ENCODE measurements around the gene ERBIN. TPM values are rescaled to one million over a fixed set of nuclear protein-coding genes. Genes with fewer than 3 reads are reported as not detected.
"Not testable (repeated sequence)": the region's sequence is repeated elsewhere in the genome, so short reads cannot be mapped to it uniquely, and the experiment has no call there.

ERBIN gene
- 101 and 115 TPM in 2 replicates for total RNA-seq (2014; rRNA removed; shearing (Covaris generic))
- polyA plus RNA-seq (2015; cell fraction: cytosol; rRNA removed): 49.7 and 74.9 TPM in 2 replicates
- polyA plus RNA-seq (2015; cell fraction: nucleus; rRNA removed): 93.9 and 95.2 TPM in 2 replicates

DNA sequence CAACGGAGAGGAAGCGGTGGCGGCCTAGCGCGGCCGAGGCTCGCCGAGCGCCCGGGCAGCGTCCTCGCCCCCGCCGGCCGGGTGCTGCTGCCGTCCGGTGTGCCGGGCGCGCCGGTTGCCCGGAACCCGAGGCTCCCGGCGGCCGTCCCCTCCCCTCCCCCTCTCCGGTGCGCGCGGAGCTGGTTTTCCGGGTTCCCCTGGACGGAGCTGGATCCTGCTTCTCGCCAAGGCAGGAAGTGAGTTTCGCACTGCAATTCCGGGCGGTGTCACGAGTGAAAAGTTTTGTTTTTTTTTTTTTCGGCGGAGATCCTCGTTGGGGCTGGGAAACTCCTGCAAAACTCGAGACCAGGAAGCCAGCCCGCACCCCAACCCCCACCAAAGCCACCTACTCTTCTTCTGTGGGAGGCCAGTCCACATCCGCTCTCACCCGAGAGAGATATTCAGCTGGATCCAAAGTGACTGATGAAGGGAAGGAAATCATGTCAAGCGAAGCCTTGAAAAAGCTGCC lies at the start of gene ERBIN:
Gene ERBIN (plus strand): TSS at position 300 of the 508 bp plus-strand sequence. CDS start 66,144 bp downstream, outside the sequence.
- in situ Hi-C loops (cut with HindIII; ENCODE audit: low pct_unique_long_range_greater_than_20kb, low sequenced_read_pairs): no loop called here
- peak; percentile 95 for DNase-seq (ENCODE audit: low read depth, low spot score)

GRCh38 chr5:65876970-65877369 lies 49.4 kb upstream of the ERBIN start:
- in situ Hi-C loops (cut with HindIII; ENCODE audit: low pct_unique_long_range_greater_than_20kb, low sequenced_read_pairs): no loop called here
- DNase-seq (ENCODE audit: low read depth, low spot score): no peak

- in situ Hi-C loops (cut with HindIII; ENCODE audit: low pct_unique_long_range_greater_than_20kb, low sequenced_read_pairs); DNase-seq (ENCODE audit: low read depth, low spot score): not testable (repeated sequence)
Observed at GRCh38 chr5:65879668-65880256, 46.6 kb upstream of the ERBIN start.

DNA sequence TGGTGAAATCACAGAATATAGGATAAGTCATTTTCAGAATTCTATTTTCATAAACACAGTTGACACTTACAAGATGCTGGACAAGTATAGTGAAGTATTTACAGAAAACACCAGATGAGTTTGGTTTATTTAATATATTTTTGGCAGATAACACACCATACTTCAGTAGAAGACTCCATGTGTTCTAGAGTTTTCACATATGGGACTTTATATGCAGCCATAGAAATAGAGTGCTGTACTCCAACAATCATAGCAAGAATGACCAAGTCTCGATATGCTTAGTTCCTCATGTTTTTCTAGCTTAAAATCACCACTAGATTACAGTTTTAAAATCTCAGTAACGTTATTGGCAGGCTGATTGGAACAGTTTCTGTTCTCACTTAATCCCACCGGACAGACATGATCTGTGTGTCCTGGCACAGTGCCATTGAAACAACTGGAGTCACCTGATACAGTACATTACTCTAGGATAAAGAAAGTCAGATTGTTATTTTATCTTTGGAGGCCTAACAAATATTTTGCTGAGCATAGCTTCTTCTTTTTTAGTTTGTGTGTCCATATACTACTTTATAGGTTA lies 45.8 kb upstream of the ERBIN start:
- in situ Hi-C loops (cut with HindIII; ENCODE audit: low pct_unique_long_range_greater_than_20kb, low sequenced_read_pairs): no loop called here
- DNase-seq (ENCODE audit: low read depth, low spot score): no peak

DNA sequence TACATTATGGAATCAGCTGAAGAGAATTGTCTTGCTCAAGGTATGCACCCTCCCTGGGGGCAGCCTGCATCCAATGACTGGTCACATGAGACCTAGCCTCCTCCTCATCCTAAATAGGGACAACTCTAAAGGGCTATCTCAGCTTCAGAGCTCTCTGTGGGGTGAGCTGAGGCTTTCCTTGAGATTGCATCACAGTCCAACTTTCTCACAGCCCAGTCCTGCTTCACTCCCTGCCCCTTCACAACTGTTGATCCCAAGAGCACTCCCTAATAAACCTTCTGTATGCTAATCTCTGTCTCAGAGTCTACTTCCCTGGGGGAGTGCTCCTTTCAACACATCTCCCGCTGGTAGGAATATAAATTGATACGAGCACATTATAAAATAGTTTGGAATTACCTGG lies 44.1 kb upstream of the ERBIN start:
- DNase-seq (ENCODE audit: low read depth, low spot score): no peak
- in situ Hi-C loops (cut with HindIII; ENCODE audit: low pct_unique_long_range_greater_than_20kb, low sequenced_read_pairs): no loop called here

DNA sequence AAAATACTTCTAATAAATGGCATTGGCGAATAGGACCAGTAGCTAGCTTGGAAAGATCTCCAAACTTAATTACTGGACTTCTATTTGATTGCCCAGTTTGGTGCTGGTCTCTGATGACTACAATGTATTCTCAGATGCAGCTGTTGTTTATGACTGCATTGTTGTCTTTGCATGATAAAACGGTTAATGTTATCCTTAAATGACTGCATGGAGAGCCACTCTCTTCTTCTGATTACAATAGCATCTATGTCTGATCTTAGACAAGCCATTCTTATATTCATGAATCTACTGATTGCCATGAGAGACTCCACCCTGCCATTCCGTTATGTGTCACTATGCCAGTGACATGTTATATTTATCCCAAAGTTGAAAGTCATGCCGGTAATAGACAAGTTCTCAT lies 42.9 kb upstream of the ERBIN start:
- in situ Hi-C loops (cut with HindIII; ENCODE audit: low pct_unique_long_range_greater_than_20kb, low sequenced_read_pairs): no loop called here
- DNase-seq (ENCODE audit: low read depth, low spot score): no peak

- in situ Hi-C loops (cut with HindIII; ENCODE audit: low pct_unique_long_range_greater_than_20kb, low sequenced_read_pairs): no loop called here
- DNase-seq (ENCODE audit: low read depth, low spot score): no peak
Observed at GRCh38 chr5:65886387-65886786, 40.0 kb upstream of the ERBIN start.

DNA sequence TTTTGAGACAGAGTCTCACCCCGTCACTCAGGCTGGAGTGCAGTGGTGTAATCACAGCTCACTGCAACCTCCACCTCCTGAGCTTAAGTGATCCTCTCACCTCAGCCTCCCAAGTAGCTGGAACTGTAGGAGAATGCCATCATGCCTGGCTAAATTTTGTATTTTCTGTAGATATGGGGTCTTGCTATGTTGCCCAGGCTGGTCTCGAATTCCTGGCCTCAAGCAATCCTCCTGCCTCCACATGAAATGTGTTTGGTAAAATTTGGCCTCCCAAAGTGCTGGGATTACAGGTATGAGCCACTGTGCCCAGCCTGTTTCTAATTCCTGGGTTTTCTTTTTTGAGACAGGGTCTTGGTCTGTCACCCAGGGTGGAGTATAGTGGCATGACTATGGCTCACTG lies 34.4 kb upstream of the ERBIN start:
- in situ Hi-C loops (cut with HindIII; ENCODE audit: low pct_unique_long_range_greater_than_20kb, low sequenced_read_pairs); DNase-seq (ENCODE audit: low read depth, low spot score): not testable (repeated sequence)

DNA sequence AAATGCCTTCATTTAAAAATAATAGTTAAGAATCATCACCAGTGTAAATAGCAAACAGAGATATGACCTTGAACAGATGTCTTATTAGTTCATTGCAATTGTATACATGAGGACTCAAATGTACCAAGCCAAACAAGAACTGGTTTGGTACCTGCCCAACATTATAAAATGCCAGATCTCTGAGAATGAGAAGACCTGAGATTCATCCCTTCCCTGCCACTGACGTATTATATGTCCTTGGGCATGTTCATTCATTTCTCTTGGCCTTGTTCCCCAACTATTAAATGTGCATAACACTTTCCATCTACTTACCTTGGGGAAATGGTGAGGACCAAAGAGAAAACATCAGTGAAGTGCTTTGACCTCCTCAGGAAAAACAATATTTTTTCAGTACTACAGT lies 33.6 kb upstream of the ERBIN start:
- in situ Hi-C loops (cut with HindIII; ENCODE audit: low pct_unique_long_range_greater_than_20kb, low sequenced_read_pairs): no loop called here
- no peak for DNase-seq (ENCODE audit: low read depth, low spot score)

DNA sequence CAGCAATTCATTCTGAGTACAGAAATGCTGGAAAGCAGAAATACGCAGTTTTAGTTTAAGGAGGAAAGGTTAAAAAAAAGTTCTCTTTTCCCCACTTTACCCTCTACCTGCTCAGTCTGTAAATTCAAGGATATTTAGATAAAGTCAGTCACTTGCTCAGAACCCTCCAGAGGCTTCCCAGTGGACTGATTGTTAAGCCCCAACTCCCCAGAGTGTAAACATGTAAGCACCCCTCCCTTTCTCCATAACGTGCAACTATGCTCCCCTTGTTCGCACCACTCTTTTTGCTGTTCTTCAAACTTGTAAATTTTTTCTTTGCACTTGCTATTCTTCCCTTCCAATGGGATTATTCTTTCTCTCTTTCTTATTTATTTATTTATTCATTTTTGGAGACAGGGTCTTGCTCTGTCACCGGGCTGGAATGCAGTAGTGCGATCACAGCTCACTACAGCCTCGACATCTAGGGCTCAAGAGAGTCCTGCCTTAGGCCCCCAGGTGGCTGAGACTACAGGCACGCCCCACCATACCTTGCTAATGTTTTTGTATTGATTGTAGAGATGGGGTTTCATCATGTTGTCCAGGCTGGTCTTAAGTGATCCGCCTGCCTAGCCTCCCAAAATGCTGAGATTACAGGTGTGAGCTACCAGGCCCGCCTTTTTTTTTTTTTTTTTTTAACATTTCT lies 32.5 kb upstream of the ERBIN start:
- DNase-seq (ENCODE audit: low read depth, low spot score): no peak
- in situ Hi-C loops (cut with HindIII; ENCODE audit: low pct_unique_long_range_greater_than_20kb, low sequenced_read_pairs): no loop called here

GRCh38 chr5:65895891-65896290 lies 30.5 kb upstream of the ERBIN start:
- in situ Hi-C loops (cut with HindIII; ENCODE audit: low pct_unique_long_range_greater_than_20kb, low sequenced_read_pairs): no loop called here
- no peak for DNase-seq (ENCODE audit: low read depth, low spot score)

GRCh38 chr5:65900746-65901145 lies 25.6 kb upstream of the ERBIN start:
- in situ Hi-C loops (cut with HindIII; ENCODE audit: low pct_unique_long_range_greater_than_20kb, low sequenced_read_pairs): no loop called here
- DNase-seq (ENCODE audit: low read depth, low spot score): no peak

DNA sequence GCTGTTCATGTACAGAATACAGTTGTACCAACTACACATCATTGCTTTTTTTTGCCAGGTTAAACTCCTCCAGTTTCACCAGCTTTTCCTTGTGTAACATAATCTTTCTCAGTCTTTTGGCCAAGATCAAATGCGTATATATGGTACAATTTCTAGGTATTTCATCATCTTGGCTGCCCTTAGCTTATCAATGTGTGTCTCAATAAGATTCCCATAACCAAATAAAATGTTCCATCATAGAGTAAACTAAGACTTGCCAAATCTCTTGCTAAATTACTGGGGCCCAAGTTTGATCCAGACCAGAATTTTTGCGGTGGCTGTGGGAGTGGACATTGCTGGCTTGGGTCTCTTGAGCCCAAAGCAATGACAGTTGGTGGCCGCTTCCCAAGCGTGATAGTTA lies 24.3 kb upstream of the ERBIN start:
- no peak for DNase-seq (ENCODE audit: low read depth, low spot score)
- in situ Hi-C loops (cut with HindIII; ENCODE audit: low pct_unique_long_range_greater_than_20kb, low sequenced_read_pairs): no loop called here

DNA sequence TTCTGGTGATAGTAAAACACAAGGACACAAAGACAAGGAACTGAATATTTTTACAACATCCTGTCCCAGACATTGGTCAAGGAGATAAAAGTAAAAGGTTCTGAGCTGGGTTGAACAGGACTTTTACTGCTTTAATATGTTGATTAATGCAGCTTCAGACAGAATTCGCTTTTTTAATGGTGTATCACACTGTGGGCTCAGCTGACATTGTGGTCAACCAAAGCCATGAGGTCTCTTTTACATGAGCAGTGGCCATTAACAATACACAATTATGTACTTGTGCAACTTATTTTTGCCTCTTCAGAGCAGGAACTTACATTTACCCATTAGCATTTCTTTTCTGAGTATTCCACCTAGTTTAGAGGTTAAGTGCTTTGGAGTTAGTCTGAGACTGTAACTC lies 22.8 kb upstream of the ERBIN start:
- in situ Hi-C loops (cut with HindIII; ENCODE audit: low pct_unique_long_range_greater_than_20kb, low sequenced_read_pairs): no loop called here
- peak; percentile 87 for DNase-seq (ENCODE audit: low read depth, low spot score)

DNA sequence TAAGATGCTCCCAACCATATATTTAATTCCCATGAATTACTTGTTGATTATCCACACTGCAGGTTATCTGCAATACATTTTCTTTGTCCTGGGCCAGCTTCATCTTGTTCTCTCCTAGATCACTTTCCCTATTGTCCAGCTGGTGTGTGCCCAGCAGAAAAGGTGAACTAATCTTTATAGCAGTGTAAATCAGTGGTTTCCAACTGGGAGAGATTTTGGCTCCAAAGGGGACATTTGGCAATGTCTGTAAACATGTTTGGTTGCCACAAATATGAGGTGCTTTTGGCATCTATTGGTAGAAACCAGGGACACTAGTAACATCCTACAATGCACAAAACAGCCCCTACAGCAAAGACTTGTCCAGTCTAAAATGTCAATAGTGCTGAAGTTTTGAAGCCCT lies 20.1 kb upstream of the ERBIN start:
- DNase-seq (ENCODE audit: low read depth, low spot score): no peak
- in situ Hi-C loops (cut with HindIII; ENCODE audit: low pct_unique_long_range_greater_than_20kb, low sequenced_read_pairs): no loop called here

DNA sequence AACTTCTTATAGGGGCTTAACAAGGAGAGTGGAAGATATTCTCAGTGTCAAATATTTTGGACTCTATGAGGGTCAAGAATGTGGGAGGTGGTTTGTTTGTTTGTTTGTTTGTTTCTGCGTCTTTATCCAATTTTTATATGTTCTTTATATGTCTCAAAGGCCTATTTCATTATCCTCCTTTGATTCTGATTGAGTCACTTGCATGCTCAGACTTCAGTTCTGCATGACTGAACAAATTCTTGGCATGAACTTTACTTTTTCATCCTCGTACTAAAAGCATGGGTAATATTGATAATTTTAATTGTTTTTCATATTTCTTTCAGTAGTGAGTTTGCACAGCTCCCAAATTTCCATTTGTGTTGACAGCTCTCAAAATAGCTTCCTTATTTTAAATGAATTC lies 19.2 kb upstream of the ERBIN start:
- in situ Hi-C loops (cut with HindIII; ENCODE audit: low pct_unique_long_range_greater_than_20kb, low sequenced_read_pairs): no loop called here
- no peak for DNase-seq (ENCODE audit: low read depth, low spot score)

GRCh38 chr5:65910711-65911110 lies 15.7 kb upstream of the ERBIN start:
- in situ Hi-C loops (cut with HindIII; ENCODE audit: low pct_unique_long_range_greater_than_20kb, low sequenced_read_pairs): no loop called here
- no peak for DNase-seq (ENCODE audit: low read depth, low spot score)

DNA sequence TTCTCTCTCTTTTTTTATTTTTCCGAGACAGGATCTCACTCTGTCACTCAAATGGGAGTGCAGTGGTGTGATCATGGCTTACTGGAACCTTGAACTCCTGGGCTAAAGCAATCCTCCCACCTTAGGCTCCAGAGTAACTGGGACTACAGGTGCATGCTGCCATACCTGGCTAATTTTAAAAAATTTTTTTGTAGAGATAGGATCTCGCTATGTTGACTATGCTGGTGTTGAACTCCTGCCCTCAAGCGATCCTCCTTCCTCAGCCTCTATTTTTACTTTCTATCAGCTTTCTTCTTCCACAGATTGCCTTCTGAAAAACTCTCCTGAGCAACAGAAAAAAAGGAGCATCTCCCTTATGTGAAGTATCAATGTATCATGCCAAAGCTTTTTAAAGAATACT lies 14.1 kb upstream of the ERBIN start:
- in situ Hi-C loops (cut with HindIII; ENCODE audit: low pct_unique_long_range_greater_than_20kb, low sequenced_read_pairs): no loop called here
- DNase-seq (ENCODE audit: low read depth, low spot score): no peak

GRCh38 chr5:65913519-65913918 lies 12.9 kb upstream of the ERBIN start:
- DNase-seq (ENCODE audit: low read depth, low spot score): peak; percentile 77
- in situ Hi-C loops (cut with HindIII; ENCODE audit: low pct_unique_long_range_greater_than_20kb, low sequenced_read_pairs): no loop called here

All from SK-MEL-5 (cell line).